Kidney capillary endothelial cell (primary cell): ENCODE results near the gene BHLHA9.

ENCODE experiments used
- DNase-seq: peaks from one replicate; pipeline ENCODE4 v3.0.0-alpha.2; 2018; ENCODE audit warnings: low spot score

The BHLHA9 gene

DNA sequence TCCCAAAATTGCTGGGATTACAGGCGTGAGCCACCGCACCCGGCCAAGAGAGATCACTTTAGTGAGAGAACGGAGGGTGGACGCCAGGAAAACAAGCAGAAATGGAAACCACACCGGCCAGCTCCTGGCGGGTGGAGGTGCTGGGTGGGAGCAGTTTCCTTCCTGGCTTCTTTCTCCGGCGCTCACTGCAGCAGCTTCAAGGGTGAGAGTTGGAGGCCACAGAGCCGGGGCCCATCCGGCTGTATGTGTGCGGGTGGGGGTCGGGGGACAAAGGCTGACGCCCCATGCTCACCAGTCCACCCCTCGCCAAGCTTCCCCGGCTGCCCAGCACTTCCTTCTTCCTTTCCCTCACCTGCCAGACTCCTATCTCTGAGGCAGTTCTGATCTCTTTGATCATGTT lies 13.5 kb upstream of the BHLHA9 start:
- DNase-seq: no peak

DNA sequence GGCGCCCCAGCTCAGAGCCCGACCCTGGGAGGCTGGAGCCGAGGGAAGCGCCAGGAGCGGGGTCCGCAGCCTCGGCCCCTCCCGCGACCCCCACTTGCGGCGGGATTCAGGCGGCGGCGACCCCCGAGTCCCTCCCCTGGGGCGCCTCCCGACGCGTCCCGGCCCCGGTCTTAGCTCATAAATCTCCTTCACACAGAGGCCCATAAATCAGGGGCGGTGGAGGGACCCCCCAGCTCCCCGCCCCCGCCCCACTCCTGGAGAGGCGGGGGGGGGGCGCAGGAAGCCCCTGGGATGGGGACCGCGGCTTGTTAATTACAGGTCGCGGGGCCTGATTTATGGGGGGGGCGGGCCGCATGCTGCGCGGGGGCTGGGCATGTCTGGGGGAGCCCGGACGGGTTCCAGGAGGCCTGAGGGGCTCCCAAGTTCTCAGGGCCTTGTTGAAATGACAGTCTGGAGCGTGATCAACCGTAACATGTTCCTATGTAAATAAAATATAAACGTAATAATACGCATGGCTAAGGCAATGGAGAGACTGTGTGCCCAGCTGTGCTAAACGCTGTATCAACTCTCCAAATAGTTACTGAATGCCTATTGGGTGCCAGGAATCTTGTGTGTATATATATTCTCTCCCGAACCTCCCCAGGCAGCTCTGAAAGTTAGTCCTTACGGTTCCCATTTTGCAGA lies 10.0 kb upstream of the BHLHA9 start:
- DNase-seq: no peak

DNA sequence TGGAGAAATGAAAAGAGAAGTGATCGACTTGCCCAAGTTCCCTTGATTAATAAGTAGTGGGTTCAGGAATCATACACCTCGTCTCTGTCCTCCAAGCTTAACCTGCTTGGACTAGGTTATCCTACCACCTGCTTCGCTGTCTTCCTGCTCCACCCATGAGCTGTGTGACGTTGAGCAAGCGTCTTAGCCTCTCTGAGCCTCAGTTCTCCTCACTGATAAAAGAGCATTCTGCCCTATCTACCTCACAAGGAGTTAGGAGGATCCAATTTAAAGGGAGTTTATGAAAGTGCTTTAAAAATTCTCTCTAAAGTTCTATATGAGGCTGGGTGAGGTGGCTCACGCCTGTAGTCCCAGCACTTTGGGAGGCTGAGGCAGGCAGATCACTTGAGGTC lies 9.5 kb upstream of the BHLHA9 start:
- DNase-seq: no peak

DNA sequence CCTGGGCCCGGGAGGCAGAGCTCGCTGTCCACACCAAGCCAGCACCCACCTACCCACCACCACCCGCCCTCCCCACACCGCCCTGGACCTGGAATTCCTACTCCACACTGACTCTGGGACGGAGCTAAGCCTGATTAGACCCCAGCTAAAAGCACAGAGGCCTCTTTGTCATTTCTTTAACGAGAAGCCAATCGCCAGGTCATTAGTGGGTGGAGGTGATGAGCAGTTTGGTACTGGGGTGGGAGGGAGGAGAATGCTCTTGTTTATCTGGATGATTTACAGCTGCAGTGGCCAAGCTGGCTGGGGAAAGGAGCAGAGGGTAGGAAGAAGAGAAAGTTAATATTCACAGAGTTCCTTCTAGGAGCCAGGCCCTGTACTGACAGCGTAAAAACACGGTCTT lies 6.0 kb upstream of the BHLHA9 start:
- DNase-seq: no peak

DNA sequence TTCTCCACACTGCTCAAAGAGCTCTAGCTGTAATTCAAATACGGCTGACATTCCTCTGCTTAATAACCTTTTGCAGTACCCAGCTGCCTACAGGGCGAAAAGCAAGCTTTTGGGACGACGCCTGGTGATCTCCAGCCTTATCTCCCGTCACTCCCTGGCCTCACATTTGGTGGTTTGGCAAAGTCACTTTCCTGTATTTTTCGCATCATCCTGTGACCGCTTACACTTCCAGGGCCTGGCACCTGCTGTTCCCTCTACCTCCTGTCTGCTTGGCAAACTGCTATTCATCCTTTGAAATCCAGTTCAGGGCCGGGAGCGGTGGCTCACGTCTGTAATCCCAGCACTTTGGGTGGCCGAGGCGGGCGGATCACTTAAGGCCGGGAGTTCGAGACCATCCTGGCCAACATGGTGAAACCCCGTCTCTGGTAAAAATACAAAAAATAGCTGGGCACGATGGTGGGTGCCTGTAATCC lies 2.7 kb upstream of the BHLHA9 start:
- DNase-seq: no peak

DNA sequence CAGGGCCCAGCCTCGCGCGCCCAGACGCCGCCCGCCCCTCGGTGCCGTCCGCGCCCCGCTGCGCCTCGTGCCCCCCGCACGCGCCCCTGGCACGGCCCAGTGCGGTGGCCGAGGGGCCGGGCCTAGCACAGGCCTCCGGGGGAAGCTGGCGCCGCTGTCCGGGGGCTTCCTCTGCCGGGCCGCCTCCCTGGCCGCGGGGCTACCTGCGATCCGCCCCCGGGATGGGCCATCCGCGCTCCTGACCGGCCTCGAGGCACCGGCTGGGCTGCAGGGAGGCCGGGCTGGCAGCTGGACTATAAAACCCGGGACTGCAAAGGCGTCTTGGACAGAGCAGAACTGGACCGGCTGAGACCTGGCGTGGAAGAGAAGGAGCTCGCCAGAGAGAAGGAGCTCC lies 783 bp downstream of the BHLHA9 start:
- no peak for DNase-seq

DNA sequence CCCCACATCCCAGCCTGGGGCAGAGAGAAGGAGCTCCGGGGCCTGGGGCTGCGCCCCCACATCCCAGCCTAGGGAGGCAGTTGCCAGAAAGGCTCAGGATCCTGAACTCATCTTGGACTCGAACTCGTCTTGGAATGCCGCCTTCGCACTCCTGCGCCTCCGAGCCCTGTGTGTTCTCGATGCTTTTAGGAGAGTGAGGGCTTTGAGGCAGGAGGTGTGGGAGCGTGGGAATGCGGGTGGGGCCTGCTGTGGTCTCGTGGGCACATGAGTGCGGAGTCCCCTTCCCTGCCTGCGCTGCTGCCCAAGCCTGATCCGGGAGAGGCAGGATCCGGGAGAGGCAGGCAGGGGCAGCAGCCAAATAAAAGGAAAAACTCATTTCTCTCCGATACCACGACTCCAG lies 1.2 kb downstream of the BHLHA9 start:
- no peak for DNase-seq

DNA sequence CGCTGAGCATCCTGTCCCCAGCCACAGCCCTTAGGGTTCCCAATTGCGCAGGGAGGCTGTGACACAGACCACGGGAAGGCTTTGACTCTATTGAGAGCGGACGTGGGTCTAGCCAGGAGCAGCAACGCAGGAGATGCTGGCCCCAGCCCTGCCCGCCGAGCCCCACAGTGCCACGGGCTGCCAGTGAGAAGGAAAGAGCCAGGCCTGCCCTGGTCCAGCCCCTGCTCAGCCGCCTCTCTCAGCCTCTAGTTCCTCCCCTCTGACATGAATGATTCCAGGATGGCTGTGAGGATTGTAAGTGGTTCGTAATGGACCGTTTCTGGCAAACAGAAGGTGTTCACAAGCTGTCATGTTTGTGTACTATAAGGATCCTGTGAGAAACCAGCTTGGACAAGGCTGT lies 2.5 kb downstream of the BHLHA9 start:
- no peak for DNase-seq

DNA sequence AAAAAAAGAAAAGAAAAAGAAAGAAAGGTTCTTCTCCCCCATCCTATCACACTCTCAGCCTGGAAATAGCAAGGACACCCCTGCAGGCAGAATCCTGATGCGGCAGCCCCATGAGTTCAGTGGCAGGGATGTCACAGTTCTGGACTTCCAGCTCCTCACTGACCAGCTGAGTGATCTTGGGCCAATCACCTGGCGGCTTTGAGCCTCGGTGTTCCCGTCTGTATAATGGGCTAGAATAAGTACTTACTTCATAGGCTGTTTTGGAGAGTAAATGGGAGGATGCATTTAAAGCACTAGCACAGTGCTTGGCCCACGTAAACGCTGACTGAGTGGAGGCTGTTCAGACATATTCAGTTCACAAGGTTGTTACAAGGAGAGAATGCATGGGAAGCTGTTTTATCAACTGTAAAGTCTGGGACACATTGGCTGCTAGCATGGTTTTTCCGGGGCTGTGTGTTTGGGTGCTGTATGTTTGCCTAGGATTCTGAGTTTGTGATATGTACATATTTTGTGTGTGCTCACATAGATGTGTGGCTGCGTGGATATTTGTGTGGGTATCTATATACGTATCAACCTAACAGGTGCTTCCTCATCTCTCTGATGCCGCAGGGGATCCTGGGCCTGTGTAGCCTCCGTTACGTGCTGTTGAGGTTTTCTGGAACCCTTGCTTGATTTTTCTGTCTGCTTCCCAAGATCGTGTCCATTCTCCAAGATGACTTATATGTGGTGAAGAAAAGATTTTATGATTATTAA lies 3.4 kb downstream of the BHLHA9 start:
- no peak for DNase-seq

DNA sequence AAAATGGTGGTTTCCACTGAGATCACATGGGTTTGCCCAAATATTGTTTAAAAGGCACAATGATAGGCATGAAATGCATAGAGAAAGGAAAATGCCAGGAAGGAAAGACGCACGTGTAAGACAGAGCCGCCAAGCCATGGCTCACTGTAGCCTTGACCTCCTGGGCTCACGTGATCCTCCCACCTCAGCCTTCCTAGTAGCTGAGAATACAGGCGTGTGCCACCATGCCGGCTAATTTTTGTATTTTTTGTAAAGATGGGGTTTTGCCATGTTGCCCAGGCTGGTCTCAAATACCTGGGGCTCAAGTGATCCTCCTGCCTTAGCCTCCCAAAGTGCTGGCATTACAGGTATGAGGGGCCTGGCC lies 4.0 kb downstream of the BHLHA9 start:
- DNase-seq: no peak

DNA sequence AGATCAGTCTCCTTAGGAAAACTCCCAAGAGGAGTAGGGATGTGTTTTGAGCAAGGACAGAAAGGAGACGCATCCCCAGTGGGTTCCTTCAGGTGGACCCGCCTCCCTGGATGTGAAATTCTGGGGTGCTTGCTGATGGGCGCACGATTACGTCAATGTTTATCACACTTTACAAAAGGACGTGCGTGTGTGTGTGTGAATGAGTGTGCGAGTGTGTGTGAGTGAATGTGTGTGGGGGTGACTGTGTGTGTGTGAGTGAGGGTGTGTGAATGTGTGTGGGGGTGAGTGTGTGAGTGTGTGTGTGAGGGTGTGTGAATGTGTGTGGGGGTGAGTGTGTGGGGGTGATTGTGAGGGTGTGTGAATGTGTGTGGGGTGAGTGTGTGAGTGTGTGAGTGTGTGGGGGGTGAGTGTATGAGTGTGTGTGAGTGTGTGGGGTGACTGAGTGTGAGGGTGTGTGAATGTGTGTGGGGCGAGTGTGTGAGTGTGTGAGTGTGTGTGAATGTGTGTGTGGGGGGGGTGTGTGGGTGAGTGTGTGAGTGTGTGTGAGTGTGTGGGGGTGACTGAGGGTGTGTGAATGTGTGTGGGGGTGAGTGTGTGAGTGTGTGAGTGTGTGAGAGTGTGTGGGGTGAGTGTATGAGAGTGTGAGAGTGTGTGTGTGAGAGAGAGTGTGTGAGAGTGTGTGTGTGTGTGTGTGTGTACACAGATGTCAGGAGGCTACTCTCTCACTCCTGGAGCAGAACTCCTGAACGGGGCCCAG lies 5.1 kb downstream of the BHLHA9 start:
- DNase-seq: no peak

DNA sequence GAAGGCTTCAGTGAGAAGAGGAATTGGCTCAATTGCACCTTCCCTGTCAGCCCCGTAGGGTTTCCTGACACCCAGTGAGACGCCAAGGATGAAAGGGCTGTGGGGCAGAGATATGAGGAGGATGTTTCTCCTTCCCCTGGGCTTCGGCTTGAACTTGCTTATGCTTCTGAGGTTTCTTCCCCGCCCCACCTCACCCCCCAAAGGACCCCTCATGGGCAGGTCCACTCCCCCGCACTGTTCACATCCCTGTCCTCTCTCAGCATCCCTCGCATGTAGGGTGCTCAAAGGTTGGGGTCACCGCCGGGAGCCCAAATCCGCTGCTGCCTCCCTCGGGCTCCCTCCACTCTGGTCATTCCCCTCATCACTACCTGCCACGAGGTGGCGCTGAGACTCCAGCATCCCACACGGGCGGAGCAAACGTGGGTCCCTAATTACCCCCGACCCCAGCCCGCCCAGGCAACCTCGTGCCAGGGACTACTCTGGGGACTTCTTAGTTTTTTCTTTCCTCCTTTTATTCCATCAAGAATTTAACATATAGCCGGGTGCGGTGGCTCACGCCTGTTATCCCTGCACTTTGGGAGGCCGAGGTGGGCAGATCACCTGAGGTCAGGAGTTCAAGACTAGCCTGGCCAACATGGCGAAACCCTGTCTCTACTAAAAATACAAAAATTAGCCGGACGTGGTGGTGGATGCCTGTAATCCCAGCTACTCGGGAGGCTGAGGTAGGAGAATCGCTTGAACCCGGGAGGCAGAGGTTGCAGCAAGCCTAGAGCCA lies 5.9 kb downstream of the BHLHA9 start:
- DNase-seq: peak; percentile 34

DNA sequence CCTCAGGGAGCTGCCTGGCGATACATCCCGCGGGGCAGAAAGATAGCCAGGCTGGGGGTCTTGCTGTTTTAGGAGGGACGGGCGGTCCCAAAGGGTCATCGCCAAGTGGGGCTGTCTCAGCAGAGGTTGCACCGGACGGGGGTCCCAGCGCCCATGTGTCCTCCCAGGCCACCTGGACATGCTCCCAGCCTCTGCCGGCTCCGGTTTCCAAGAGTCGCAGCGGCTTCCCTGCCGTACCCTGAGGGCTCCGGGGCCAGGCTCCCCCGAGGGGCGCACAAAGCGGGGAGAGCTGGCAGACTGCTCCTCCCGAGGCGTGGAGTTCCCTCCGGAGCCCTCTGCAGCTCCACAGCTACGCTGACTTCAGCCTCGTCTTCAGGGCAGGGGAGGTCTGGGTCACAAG lies 10.4 kb downstream of the BHLHA9 start:
- DNase-seq: no peak

DNA sequence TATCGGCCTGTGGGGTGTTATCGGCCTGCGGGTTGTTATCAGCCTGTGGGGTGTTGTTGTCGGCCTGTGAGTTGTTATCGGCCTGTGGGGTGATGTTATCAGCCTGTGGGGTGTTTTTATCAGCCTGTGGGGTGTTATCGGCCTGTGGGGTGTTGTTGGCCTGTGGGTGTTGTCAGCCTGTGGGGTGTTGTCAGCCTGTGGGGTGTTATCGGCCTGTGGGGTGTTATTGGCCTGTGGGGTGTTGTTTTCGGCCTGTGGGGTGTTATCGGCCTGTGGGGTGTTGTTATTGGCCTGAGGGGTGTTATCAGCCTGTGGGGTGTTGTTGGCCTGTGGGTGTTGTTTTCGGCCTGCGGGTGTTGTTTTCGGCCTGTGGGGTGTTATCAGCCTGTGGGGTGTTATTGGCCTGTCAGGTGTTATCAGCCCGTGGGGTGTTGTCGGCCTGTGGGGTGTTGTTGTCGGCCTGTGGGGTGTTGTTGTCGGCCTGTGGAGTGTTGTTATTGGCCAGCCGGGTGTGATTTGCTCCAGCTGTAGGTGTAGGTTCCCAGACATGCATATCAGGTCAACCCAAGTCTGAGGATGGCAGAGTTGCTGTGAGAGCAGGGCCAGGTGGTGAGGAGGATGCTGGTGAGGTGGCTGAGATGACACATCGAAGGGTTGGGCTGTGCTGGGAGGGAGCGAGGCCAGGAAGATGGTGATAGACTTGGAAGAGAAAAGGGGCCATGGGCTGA lies 16.3 kb downstream of the BHLHA9 start:
- DNase-seq: no peak

DNA sequence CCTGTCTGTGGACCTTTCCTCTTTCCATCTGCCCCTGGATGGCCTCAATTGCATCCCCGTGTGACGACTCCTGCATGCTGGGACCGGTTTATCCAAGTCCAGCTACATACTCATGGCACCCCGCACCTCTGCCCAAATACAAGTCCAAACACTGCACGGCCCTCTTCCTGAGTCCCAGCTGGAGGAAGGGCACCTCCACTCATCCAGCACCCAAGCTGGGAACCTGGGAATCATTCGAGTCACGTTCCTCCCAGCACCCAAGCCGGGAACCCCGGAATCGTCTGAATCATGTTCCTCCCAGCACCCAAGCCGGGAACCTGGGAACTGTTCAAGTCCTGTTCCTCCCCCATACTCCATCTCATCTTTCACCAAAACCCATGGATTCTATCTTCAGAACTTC lies 19.5 kb downstream of the BHLHA9 start:
- no peak for DNase-seq

DNA sequence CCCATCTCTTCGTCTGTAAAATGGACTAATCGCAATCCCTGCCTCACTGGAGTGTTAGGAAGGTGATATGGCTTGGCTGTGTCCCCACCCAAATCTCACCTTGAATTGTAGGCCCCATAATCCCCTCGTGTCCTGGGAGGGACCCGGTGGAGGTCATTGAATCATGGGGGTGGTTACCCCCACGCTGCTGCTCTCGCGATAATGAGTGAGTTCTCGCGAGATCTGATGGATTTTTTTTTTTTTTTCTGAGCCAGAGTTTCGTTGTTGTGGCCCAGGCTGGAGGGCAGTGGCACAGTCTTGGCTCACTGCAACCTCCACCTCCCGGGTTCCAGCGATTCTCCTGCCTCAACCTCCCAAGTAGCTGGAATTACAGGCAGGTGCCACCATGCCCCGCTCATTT lies 20.4 kb downstream of the BHLHA9 start:
- DNase-seq: no peak

DNA sequence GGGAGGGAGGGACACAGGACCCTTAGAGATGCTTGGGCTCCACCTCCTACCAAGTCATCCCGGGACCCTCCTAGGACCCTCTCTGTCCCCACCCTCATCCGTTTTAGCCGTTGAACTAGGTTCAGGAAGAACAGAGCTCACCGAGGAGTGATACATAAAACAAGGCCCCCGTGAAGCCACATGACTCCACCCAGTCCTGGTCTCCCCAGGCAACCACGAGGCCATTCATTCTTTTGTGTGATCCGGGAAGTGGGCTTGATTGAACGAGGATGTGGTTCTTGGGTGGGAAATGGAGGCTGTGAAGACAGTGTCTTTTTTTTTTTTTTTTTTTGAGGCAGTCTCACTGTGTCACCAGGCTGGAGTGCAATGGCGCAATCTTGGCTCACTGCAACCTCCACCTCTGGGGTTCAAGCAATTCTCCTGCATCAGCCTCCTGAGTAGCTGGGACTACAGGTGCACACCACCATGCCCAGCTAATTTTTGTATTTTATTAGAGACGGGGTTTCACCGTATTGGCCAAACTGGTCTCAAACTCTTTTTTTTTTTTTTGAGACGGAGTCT lies 24.0 kb downstream of the BHLHA9 start:
- no peak for DNase-seq

DNA sequence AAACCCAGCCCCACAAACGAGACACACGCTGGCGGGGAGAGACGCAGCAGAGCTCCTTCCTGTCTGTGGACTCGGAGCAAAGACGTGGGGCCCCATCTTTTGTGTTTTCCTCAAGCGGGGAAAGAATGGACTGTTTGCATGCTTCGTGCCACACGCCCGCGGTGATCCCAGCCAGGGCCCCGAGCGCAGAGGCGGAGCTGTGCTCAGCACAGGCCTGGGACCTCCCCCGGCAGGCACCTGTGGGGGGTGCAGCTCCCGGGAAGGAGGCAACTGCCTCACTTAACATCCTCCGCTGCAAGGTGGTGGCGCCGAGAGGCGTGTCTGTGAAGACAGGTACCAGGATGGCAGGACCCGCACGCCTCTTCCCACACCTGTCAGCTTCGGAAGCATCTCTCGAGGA lies 28.4 kb downstream of the BHLHA9 start:
- DNase-seq: no peak

DNA sequence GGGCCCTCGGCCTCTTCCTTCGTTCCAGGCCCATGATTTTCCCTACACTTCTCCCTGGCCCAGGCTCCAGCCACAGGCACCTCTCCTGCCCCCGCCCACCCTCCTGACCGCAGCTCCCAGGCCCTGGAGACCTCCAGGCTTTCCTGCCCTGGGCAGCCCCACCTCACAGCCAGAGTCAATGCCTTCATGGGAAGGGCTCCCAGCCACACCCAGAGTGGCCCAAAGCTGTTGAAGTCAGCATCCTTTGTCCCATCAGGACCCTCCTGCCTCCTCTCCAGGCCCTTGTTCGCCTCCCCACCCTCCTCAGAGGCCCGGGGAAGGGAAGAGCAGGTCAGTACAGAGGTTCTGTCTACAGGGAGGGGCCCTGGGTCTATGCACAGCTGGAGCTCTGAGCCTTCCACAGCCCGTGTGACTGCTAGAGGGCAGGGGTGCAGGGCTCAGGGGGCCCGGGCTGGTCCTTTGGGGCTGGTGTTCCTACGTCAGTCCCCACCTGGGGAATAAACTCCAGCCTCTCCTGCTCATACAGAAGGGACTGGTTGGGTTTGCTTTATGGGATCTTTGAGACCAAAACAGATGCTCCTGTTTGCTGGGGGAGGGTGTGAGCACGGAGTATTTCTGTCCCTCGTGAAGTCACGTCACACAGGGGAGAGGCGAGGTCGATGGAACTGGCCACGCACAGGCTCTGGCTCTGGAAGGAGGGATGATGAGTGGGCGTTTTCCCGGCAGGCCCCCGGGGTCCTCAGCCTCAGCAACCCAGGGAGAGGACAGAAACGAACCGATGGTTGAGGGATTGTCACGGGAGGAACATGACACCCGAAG lies 29.5 kb downstream of the BHLHA9 start:
- DNase-seq: no peak

DNA sequence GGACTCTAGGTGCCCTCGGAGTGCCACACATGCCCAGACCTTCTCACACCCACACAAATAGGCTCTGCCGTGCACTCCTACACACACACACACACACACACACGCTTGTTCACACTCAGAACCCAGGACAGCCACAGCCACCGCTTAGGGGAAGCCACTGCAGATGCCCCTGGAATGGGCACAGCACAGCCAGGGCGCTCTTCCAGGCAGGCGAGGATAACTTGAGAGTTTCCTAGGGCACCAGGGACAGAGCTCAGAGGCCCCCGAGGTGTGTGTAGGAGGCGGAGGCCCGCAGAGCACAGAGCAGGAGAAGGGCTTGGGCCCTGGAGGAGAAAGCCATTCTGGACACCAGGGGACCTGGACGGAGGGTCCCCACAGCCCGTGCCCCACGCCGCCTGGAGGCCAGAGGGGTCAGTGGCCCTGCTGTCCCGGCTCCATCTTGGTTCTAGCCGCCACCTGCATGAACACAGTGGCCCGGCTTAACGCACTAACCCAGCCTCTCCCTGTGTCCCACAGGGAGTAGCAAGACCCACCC lies 30.2 kb downstream of the BHLHA9 start:
- DNase-seq: no peak
